Measurements from ENCODE around the gene DOCK4. TPM values are rescaled to one million over a fixed set of nuclear protein-coding genes. Genes with fewer than 3 reads are reported as not detected.

Gene DOCK4
- total RNA-seq, 2 donors from 2014 or later: 6.5 to 11.1 TPM

DNA sequence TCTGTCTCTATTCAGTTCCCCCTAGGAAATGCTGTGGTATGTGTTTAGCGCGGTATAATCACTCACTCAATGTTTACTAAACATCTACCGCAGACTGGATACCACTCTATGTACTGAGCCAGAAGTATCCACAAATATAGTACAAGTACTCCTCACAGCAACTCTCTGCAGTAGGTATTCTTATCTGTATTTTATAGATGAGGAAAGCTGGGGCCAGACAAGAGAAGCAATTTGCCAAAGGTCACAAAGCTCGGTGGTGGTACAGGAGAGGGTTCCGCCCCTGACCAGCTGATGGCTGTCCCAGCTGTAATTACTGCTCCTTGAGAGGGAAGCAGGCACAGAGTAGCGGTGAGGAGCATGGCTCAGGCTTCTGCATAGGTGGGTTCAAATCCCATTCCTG is 184.1 kb downstream of the DOCK4 start:
- H3K36me3 ChIP-seq: no peaks in the 10 kb centered on the region
- no peaks in the 10 kb centered on the region for H3K4me1 ChIP-seq
- intact Hi-C loops (cut with DNase I): no loop called here
- TF ChIP-seq, protein P1, sequence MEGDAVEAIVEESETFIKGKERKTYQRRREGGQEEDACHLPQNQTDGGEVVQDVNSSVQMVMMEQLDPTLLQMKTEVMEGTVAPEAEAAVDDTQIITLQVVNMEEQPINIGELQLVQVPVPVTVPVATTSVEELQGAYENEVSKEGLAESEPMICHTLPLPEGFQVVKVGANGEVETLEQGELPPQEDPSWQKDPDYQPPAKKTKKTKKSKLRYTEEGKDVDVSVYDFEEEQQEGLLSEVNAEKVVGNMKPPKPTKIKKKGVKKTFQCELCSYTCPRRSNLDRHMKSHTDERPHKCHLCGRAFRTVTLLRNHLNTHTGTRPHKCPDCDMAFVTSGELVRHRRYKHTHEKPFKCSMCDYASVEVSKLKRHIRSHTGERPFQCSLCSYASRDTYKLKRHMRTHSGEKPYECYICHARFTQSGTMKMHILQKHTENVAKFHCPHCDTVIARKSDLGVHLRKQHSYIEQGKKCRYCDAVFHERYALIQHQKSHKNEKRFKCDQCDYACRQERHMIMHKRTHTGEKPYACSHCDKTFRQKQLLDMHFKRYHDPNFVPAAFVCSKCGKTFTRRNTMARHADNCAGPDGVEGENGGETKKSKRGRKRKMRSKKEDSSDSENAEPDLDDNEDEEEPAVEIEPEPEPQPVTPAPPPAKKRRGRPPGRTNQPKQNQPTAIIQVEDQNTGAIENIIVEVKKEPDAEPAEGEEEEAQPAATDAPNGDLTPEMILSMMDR (IDR thresholded peaks at IDR 0.05): no peak
- no peaks in the 10 kb centered on the region for H3K27me3 ChIP-seq
- DNase-seq: peak; percentile 45
- H3K9me3 ChIP-seq: no peaks in the 10 kb centered on the region
- no peak overlapping the region for H3K4me3 ChIP-seq
- H3K27ac ChIP-seq: no peak overlapping the region
- no peak overlapping the region for H3K9ac ChIP-seq (ENCODE audit: low read depth in 2 of 2, low read length in 2 of 2)

DNA sequence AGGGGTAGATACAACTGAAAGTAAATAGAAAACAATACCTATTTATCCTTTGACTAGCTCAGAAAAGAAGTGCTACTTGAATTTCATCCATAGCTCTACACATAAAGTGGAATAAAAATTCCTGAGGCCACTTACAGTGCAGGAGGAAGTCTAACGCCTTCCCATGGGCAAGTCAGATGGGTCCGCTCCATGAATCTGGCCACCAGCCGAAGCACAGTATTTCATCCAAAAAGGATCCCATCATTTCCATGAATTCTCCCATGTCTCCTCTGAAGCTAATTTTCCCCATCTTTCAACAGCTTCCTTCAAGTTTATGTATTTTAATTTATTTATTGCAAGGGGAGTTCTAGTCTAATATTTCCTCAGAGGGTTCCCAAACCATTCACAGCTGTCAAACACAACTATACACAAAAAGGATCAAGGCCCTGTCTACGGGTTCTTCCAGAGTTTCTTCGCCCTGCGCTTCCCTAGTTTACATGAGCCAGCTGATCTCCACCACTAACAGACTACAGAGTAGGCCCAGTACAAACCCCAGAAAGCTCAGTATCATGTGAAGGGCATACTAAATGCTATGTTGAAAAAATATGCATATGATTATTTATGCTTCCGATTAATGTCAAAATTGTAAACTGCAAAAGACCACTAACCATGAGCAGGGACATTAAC is 184.7 kb downstream of the DOCK4 start:
- no peak for DNase-seq
- TF ChIP-seq, protein P1 (IDR thresholded peaks at IDR 0.05): no peak
- H3K4me1 ChIP-seq: no peaks in the 10 kb centered on the region
- H3K4me3 ChIP-seq: no peak overlapping the region
- no peaks in the 10 kb centered on the region for H3K36me3 ChIP-seq
- H3K9me3 ChIP-seq: no peaks in the 10 kb centered on the region
- intact Hi-C loops (cut with DNase I): no loop called here
- H3K27ac ChIP-seq: peak overlapping the region; percentile 31
- H3K27me3 ChIP-seq: no peaks in the 10 kb centered on the region
- H3K9ac ChIP-seq (ENCODE audit: low read depth in 2 of 2, low read length in 2 of 2): no peak overlapping the region

DNA sequence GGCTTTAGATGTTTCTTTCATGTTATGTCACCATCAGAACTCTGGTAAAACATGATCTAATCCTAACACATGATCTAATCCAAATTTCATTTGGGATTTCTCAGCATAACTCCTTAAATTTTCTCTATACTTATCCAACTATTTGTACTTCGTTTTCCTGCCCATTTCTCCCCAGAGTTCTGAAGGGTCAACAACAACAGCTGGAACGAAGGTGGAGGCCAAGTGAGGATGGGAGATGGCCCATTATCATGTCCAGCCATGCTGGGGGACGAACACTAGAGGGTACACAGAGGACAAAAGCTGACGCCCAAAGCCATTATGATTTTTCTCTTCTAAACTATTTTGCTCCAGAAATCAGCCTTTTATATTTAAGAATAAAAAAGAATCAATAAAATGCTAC is 185.4 kb downstream of the DOCK4 start:
- Histone ChIP-seq H3K27me3 (no peaks in the 10 kb centered on the region), H3K9ac (ENCODE audit: low read depth in 2 of 2, low read length in 2 of 2) (no peak overlapping the region), H3K9me3 (no peaks in the 10 kb centered on the region), H3K4me1 (no peaks in the 10 kb centered on the region), H3K27ac (no peak overlapping the region), H3K36me3 (no peaks in the 10 kb centered on the region), H3K4me3 (no peak overlapping the region)
- no peak for DNase-seq
- intact Hi-C loops (cut with DNase I): no loop called here
- TF ChIP-seq, protein P1 (IDR thresholded peaks at IDR 0.05): no peak

DNA sequence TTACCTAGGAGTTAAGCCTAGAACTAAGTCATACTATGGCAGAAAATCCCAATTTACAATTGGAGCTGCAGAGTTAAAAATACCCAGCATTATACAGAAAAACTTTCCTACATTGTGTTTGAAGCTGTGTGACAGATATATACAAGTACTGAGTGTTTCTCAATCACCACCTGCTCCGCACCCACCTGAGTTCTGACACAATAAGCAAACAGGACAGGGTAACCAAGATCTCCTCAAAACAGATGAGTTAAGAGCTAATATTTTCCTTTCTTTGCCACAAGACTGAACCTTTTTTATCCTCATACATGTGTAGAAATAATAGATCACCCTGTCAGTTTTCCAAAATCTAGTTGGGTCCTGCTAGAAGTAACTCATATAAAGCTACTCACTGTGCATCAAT is 186.3 kb downstream of the DOCK4 start:
- intact Hi-C loops (cut with DNase I): no loop called here

DNA sequence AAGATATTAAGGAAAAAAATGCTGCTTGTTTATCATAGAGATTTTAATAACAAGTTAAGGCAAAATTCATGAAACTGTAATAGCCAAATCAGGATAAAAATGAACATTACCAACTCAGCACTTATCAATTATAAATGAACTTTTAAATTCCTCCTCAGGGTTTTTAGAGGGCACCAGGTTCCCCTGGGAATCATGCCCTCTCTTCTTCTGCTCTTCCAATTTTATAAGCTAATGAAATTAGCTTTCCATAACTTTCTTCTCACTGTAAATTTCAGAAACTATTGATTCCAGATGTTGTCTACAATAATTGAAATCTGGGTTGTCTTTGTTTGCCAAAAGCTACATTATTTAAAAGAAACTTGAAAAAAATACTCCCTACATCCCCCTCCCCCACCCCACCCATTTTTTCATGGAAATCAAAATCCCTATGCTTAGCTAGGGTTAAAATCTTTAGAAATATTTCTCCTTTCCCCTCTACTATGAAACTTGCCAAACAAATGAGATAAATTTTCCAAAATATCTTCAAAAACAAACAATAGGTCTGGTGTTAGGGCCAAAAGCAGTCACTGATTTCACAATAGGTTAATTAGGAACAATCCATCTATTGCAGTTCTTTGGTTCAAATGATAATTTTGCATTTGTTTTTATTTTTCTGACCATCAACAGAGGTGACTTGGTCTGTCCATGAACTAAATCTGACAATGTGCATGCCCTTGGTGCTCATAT is 187.7 kb downstream of the DOCK4 start:
- no peaks in the 10 kb centered on the region for H3K9me3 ChIP-seq
- H3K4me1 ChIP-seq: no peaks in the 10 kb centered on the region
- no peaks in the 10 kb centered on the region for H3K27me3 ChIP-seq
- no peak overlapping the region for H3K9ac ChIP-seq (ENCODE audit: low read depth in 2 of 2, low read length in 2 of 2)
- no peak overlapping the region for H3K4me3 ChIP-seq
- intact Hi-C loops (cut with DNase I): no loop called here
- H3K27ac ChIP-seq: no peak overlapping the region
- DNase-seq: no peak
- TF ChIP-seq, protein P1 (IDR thresholded peaks at IDR 0.05): no peak
- H3K36me3 ChIP-seq: no peaks in the 10 kb centered on the region

More for the DNA sequence above, 186.3 kb downstream of the DOCK4 start:
- Histone ChIP-seq H3K9ac (ENCODE audit: low read depth in 2 of 2, low read length in 2 of 2) (no peak overlapping the region), H3K27me3 (no peaks in the 10 kb centered on the region), H3K4me3 (no peak overlapping the region), H3K36me3 (no peaks in the 10 kb centered on the region), H3K9me3 (no peaks in the 10 kb centered on the region), H3K27ac (no peak overlapping the region), H3K4me1 (no peaks in the 10 kb centered on the region)
- TF ChIP-seq, protein P1 (IDR thresholded peaks at IDR 0.05): no peak
- no peak for DNase-seq

Measured in colonic mucosa (tissue), 4 donors.